A549 treated with dexamethasone at 1 μM for 4 hours (cell line): ENCODE measurements around the gene GMPPB. TPM values are rescaled to one million over a fixed set of nuclear protein-coding genes. Genes with fewer than 3 reads are reported as not detected.

Experiments used
- total RNA-seq: library from RNA; stranded (reverse); fragments of 200-300 nt; extraction: Qiagen RNA extraction; gene quantifications from 5 replicates; pipeline ENCODE4 v1.2.3, GENCODE V29; 2022

The GMPPB gene
- 12.4 to 19.0 TPM (median 17.7 TPM) in 5 replicates for total RNA-seq

GRCh38 chr3:49723628-49724551, at the start of gene GMPPB:
Gene GMPPB (minus strand): TSS chr3:49723951. CDS start chr3:49723726, 225 bp downstream.

GRCh38 chr3:49719214-49719884, 4.4 kb downstream of the GMPPB start, which contains the start of gene AMIGO3:
Gene AMIGO3 (minus strand): TSS chr3:49719684. CDS start chr3:49719465, 219 bp downstream.

GRCh38 chr3:49689046-49689907, 34.5 kb downstream of the GMPPB start, which contains the start of the genes MST1 and RNF123:
Gene MST1 (minus strand): TSS chr3:49689474. CDS start chr3:49688691, 783 bp downstream.
Gene RNF123 (plus strand): TSS chr3:49689557. CDS start chr3:49691166, 1,609 bp downstream.

GRCh38 chr3:49673715-49674496, 49.8 kb downstream of the GMPPB start, which contains the start of gene APEH:
Gene APEH (plus strand): TSS chr3:49674351. CDS start chr3:49674402, 51 bp downstream.

Other genes starting within 250 kb of the GMPPB start
- 0.11 to 0.26 TPM (median 0.22 TPM) in 5 replicates for gene BSN, start 169.5 kb downstream of the GMPPB start, total RNA-seq
- 53.9 to 74.4 TPM (median 69.9 TPM) in 5 replicates for gene APEH, start 49.6 kb downstream of the GMPPB start, total RNA-seq
- 0.83 to 2.4 TPM (median 1.4 TPM) in 5 replicates for gene MST1, start 34.5 kb downstream of the GMPPB start, total RNA-seq
- 8.5 to 16.5 TPM (median 14.4 TPM) in 5 replicates for gene RNF123, start 34.4 kb downstream of the GMPPB start, total RNA-seq
- 0.09 to 0.83 TPM (median 0.49 TPM) in 5 replicates for gene AMIGO3, start 4.3 kb downstream of the GMPPB start, total RNA-seq
- 18.6 to 23.7 TPM (median 22.4 TPM) in 5 replicates for gene IP6K1, start 62.6 kb upstream of the GMPPB start, total RNA-seq
- 0.15 to 0.26 TPM (median 0.24 TPM) in 5 replicates for gene CDHR4, start 75.9 kb upstream of the GMPPB start, total RNA-seq
- gene INKA1, start 79.3 kb upstream of the GMPPB start, total RNA-seq = 1.6 to 2.2 TPM (median 2.0 TPM) in 5 replicates
- 0.25 to 0.72 TPM (median 0.26 TPM) in 5 replicates for gene UBA7, start 90.0 kb upstream of the GMPPB start, total RNA-seq
- 7.5 to 12.4 TPM (median 11.7 TPM) in 5 replicates for gene TRAIP, start 132.6 kb upstream of the GMPPB start, total RNA-seq
- gene CAMKV, start 146.0 kb upstream of the GMPPB start, total RNA-seq = 0.15 to 0.32 TPM (median 0.21 TPM) in 5 replicates
- gene MST1R, start 179.9 kb upstream of the GMPPB start, total RNA-seq = 3.6 to 6.7 TPM (median 6.1 TPM) in 5 replicates
- 5.1 to 9.3 TPM (median 8.0 TPM) in 5 replicates for gene MON1A, start 205.9 kb upstream of the GMPPB start, total RNA-seq
- 24.8 to 27.8 TPM (median 25.9 TPM) in 5 replicates for gene RBM6, start 216.2 kb upstream of the GMPPB start, total RNA-seq